ENCODE measurements around the gene ZMYND8. TPM values are rescaled to one million over a fixed set of nuclear protein-coding genes. Genes with fewer than 3 reads are reported as not detected.
A peak's percentile ranks its signal among the peaks of the same experiment; 100 is the strongest.
"Not testable (repeated sequence)": the region's sequence is repeated elsewhere in the genome, so short reads cannot be mapped to it uniquely, and the experiment has no call there.

ZMYND8 gene
- total RNA-seq, 1 donor = 18.8 TPM

GRCh38 chr20:47181056-47181862 is 175.2 kb downstream of the ZMYND8 start:
- Histone ChIP-seq H2AFZ (ENCODE audit: low read length) (peak overlapping the region; percentile 69), H3K4me1 (ENCODE audit: insufficient read depth, low read length) (no peaks in the 10 kb centered on the region), H3K79me2 (ENCODE audit: insufficient read depth, low read length) (no peaks in the 10 kb centered on the region), H4K20me1 (ENCODE audit: insufficient read depth, low read length) (no peaks in the 10 kb centered on the region), H3K36me3 (ENCODE audit: insufficient read depth, low read length) (no peaks in the 10 kb centered on the region), H3K4me3 (ENCODE audit: insufficient read depth, low read length) (no peak overlapping the region), H3K9me3 (ENCODE audit: low read depth, low read length) (no peaks in the 10 kb centered on the region), H3K4me2 (ENCODE audit: insufficient read depth, low read length) (no peak overlapping the region), H3K27ac (ENCODE audit: low read depth, low read length) (no peak overlapping the region), H3K27me3 (ENCODE audit: insufficient read depth, low read length) (no peaks in the 10 kb centered on the region)
- TF ChIP-seq, protein P1, sequence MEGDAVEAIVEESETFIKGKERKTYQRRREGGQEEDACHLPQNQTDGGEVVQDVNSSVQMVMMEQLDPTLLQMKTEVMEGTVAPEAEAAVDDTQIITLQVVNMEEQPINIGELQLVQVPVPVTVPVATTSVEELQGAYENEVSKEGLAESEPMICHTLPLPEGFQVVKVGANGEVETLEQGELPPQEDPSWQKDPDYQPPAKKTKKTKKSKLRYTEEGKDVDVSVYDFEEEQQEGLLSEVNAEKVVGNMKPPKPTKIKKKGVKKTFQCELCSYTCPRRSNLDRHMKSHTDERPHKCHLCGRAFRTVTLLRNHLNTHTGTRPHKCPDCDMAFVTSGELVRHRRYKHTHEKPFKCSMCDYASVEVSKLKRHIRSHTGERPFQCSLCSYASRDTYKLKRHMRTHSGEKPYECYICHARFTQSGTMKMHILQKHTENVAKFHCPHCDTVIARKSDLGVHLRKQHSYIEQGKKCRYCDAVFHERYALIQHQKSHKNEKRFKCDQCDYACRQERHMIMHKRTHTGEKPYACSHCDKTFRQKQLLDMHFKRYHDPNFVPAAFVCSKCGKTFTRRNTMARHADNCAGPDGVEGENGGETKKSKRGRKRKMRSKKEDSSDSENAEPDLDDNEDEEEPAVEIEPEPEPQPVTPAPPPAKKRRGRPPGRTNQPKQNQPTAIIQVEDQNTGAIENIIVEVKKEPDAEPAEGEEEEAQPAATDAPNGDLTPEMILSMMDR (IDR thresholded peaks at IDR 0.05; ENCODE audit: extremely low read depth, low read depth, low read length) = no peak
- DNase-seq (ENCODE audit: insufficient read length, low spot score, missing footprints) = peak; percentile 95

GRCh38 chr20:47179267-47179666 is 177.2 kb downstream of the ZMYND8 start:
- no peak overlapping the region for H2AFZ ChIP-seq (ENCODE audit: low read length)
- H3K4me2 ChIP-seq (ENCODE audit: insufficient read depth, low read length) = no peak overlapping the region
- no peak overlapping the region for H3K27ac ChIP-seq (ENCODE audit: low read depth, low read length)
- no peaks in the 10 kb centered on the region for H4K20me1 ChIP-seq (ENCODE audit: insufficient read depth, low read length)
- H3K9me3 ChIP-seq (ENCODE audit: low read depth, low read length) = no peaks in the 10 kb centered on the region
- no peak overlapping the region for H3K4me3 ChIP-seq (ENCODE audit: insufficient read depth, low read length)
- TF ChIP-seq, protein P1 (IDR thresholded peaks at IDR 0.05; ENCODE audit: extremely low read depth, low read depth, low read length) = no peak
- DNase-seq (ENCODE audit: insufficient read length, low spot score, missing footprints) = no peak
- H3K27me3 ChIP-seq (ENCODE audit: insufficient read depth, low read length) = no peaks in the 10 kb centered on the region
- H3K36me3 ChIP-seq (ENCODE audit: insufficient read depth, low read length) = no peaks in the 10 kb centered on the region
- H3K79me2 ChIP-seq (ENCODE audit: insufficient read depth, low read length) = no peaks in the 10 kb centered on the region
- no peaks in the 10 kb centered on the region for H3K4me1 ChIP-seq (ENCODE audit: insufficient read depth, low read length)

DNA sequence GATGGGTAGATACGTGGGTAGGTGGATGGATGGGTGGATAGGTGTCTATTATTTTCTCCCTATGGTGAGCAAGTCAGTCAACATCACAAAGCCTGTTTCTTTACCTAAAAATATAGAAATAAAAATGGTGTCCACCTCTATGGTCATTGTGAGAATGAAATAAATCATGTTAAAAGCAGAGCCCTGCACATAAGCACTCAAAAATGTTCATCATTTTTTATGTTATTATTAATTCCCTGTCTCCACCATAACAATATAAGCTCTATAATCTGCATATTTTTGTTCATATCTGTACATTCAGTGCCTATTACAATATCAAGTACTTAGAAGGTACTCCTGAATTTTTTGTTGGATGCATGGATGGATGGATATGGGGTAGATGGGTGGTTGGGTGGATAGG is 177.6 kb downstream of the ZMYND8 start:
- Histone ChIP-seq H2AFZ (ENCODE audit: low read length) (no peak overlapping the region), H3K4me2 (ENCODE audit: insufficient read depth, low read length) (no peak overlapping the region), H3K9me3 (ENCODE audit: low read depth, low read length) (no peaks in the 10 kb centered on the region), H3K4me1 (ENCODE audit: insufficient read depth, low read length) (no peaks in the 10 kb centered on the region), H3K36me3 (ENCODE audit: insufficient read depth, low read length) (no peaks in the 10 kb centered on the region), H3K27me3 (ENCODE audit: insufficient read depth, low read length) (no peaks in the 10 kb centered on the region), H3K79me2 (ENCODE audit: insufficient read depth, low read length) (no peaks in the 10 kb centered on the region), H3K27ac (ENCODE audit: low read depth, low read length) (no peak overlapping the region), H3K4me3 (ENCODE audit: insufficient read depth, low read length) (no peak overlapping the region), H4K20me1 (ENCODE audit: insufficient read depth, low read length) (no peaks in the 10 kb centered on the region)
- TF ChIP-seq, protein P1 (IDR thresholded peaks at IDR 0.05; ENCODE audit: extremely low read depth, low read depth, low read length) = no peak
- no peak for DNase-seq (ENCODE audit: insufficient read length, low spot score, missing footprints)

DNA sequence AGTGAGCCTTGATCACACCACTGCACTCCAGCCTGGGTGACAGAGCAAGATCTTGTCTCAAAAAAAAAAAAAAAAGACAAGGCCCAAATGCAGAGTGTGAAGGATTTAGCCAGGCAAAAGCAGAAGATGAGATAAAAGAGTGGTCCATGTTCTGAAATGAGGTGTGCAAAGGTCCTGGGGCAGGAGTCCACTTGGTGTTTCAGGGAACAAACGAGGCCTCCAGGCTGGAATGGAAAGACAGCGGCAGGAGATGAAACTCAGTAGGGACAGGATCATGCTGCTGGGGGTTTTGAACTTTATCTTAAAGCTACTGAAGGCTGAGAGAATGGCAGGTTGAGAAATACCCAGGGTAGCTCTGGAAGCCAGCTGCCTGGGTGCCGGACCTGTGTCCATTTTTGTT is 178.2 kb downstream of the ZMYND8 start:
- Histone ChIP-seq H3K9me3 (ENCODE audit: low read depth, low read length) (no peaks in the 10 kb centered on the region), H3K79me2 (ENCODE audit: insufficient read depth, low read length) (no peaks in the 10 kb centered on the region), H3K4me1 (ENCODE audit: insufficient read depth, low read length) (no peaks in the 10 kb centered on the region), H3K27ac (ENCODE audit: low read depth, low read length) (no peak overlapping the region), H4K20me1 (ENCODE audit: insufficient read depth, low read length) (no peaks in the 10 kb centered on the region), H3K4me2 (ENCODE audit: insufficient read depth, low read length) (no peak overlapping the region), H2AFZ (ENCODE audit: low read length) (no peak overlapping the region), H3K27me3 (ENCODE audit: insufficient read depth, low read length) (no peaks in the 10 kb centered on the region), H3K4me3 (ENCODE audit: insufficient read depth, low read length) (no peak overlapping the region), H3K36me3 (ENCODE audit: insufficient read depth, low read length) (no peaks in the 10 kb centered on the region)
- TF ChIP-seq, protein P1 (IDR thresholded peaks at IDR 0.05; ENCODE audit: extremely low read depth, low read depth, low read length) = no peak
- DNase-seq (ENCODE audit: insufficient read length, low spot score, missing footprints) = no peak

DNA sequence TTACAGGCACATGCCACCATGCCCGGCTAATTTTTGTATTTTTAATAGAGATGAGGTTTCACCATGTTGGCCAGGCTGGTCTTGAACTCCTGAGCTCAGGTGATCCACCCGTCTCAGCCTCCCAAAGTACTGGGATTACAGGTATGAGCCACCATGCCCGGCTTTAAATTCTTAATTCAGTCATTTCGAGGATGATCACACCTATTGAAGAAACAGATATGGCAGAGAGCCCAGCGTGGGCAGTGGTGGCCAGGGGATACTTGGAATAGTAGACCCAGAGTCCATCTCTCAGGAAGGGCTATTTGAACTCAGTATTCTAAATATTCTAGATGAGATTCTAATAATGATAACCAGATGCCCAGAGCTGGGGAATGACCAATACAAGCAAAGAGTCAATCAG is 180.3 kb downstream of the ZMYND8 start:
- not testable (repeated sequence) for H2AFZ ChIP-seq (ENCODE audit: low read length); H3K4me3 ChIP-seq (ENCODE audit: insufficient read depth, low read length); H3K27ac ChIP-seq (ENCODE audit: low read depth, low read length); H3K79me2 ChIP-seq (ENCODE audit: insufficient read depth, low read length); H3K9me3 ChIP-seq (ENCODE audit: low read depth, low read length); H3K27me3 ChIP-seq (ENCODE audit: insufficient read depth, low read length); H3K4me1 ChIP-seq (ENCODE audit: insufficient read depth, low read length); H4K20me1 ChIP-seq (ENCODE audit: insufficient read depth, low read length); H3K4me2 ChIP-seq (ENCODE audit: insufficient read depth, low read length); DNase-seq (ENCODE audit: insufficient read length, low spot score, missing footprints); H3K36me3 ChIP-seq (ENCODE audit: insufficient read depth, low read length)
